ENCODE results near the gene PDE8B.

PDE8B gene

DNA sequence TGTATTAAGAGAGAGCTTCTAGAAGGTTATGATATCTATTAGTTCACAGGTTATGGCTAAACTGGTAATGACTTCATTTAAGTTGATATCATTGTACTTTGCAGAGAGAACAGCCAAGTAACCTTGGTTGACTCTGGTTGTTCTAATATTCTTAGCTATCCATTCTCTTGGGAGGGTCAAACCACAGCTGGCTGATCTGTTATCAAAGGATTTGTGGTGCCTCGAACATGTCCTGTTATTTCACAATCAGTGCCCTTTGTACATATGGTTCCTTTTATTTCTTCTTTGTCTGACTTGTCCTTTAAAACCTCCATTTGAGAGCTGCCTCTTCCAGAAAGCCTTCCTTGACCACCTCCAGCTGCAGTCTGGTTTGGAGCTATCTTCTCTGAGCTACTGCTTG lies 61.7 kb downstream of the PDE8B start:
- no peak overlapping the region for H3K4me3 ChIP-seq (ENCODE audit: low read length)
- DNase-seq (ENCODE audit: low read depth, low spot score): no peak

DNA sequence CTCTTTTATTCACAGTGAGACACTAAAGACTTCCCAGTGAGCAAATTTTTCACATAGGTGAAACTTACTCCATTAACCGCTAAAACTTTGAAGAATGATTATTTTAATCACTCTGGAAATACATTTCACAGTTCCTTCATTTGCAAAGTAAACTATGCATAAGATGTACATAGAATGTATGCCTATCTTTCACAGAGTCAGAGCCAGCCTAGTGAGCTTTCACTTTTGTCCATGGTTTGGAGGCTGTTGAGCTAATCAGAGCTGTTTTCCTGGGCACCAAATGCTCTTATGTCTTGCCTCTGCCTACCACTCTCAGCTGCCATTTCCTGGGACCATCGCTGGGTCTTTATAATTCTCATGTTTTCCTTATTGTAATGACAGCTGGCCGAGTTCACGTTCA lies 67.3 kb downstream of the PDE8B start:
- no peak overlapping the region for H3K4me3 ChIP-seq (ENCODE audit: low read length)
- no peak for DNase-seq (ENCODE audit: low read depth, low spot score)

DNA sequence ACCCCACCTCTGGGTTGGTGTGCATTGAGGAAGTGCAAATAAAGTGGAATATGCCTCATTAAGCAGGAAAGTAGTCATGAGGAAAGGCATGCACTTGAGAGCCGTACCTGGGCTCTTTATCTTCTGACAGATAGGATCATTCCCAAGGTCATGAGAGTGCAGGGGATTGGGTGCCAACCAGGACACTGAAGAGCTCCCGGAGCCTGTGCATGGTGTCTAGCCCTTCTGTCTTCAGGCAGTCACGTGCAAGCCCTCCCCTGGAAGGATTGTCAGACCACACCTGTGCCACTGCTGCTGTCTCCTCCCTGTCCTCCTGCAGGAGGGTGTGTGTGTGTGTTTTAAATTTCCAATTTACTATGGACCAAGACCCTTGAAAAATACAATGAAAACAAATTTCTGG lies 69.6 kb downstream of the PDE8B start:
- no peak overlapping the region for H3K4me3 ChIP-seq (ENCODE audit: low read length)
- DNase-seq (ENCODE audit: low read depth, low spot score): no peak

DNA sequence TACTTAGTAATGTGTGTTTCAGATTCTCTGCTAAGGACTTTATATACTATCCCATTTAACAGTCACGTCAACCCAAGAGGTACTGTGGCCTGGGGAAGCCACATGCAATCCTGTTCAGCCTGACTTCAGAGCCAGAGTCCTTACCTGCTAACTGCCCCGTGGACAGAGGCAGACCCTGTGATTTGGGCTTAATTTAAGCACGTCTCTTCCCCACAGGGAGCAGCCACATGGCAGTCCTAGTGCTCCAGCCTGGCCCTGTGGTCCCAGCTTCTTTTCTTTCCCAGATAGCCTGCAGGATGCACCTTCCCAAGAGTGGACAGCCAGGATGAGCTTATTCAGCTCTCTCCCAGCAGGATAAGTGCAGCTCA lies 71.5 kb downstream of the PDE8B start:
- H3K4me3 ChIP-seq (ENCODE audit: low read length): no peak overlapping the region

GRCh38 chr5:77282337-77283027 lies 72.0 kb downstream of the PDE8B start:
- H3K4me3 ChIP-seq (ENCODE audit: low read length): no peak overlapping the region
- DNase-seq (ENCODE audit: low read depth, low spot score): no peak

More for the DNA sequence above, 71.5 kb downstream of the PDE8B start:
- DNase-seq (ENCODE audit: low read depth, low spot score): no peak

DNA sequence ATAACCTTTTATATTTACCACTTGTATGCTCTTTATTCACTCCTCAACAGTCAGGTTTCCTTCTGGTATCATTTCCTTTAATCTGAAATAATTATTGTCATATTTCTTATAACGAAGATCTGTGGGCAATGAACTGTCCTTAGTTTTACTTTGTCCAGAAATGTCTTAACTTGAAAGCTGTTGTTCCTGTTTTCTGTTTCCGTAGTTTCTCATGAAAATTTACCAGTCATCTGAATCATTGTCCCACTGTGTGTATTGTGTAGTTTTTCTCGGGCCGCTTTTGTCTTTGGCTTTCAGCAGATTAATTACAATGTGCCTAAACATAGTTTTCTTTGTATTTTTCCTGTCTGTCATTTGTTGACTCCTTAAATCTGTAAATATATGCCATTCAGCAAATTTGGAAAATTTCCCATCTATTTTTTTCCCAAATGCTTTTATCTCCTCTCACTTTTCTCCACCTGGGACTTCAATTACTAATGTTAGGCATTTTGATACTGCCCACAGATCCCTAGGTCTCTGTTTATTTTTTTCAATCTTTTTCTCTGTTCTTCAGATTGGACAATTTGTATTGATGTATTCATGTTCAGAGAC lies 74.9 kb downstream of the PDE8B start:
- no peak for DNase-seq (ENCODE audit: low read depth, low spot score)
- no peak overlapping the region for H3K4me3 ChIP-seq (ENCODE audit: low read length)

- no peak for DNase-seq (ENCODE audit: low read depth, low spot score)
- no peak overlapping the region for H3K4me3 ChIP-seq (ENCODE audit: low read length)
Observed at GRCh38 chr5:77292026-77292757, 81.7 kb downstream of the PDE8B start.

DNA sequence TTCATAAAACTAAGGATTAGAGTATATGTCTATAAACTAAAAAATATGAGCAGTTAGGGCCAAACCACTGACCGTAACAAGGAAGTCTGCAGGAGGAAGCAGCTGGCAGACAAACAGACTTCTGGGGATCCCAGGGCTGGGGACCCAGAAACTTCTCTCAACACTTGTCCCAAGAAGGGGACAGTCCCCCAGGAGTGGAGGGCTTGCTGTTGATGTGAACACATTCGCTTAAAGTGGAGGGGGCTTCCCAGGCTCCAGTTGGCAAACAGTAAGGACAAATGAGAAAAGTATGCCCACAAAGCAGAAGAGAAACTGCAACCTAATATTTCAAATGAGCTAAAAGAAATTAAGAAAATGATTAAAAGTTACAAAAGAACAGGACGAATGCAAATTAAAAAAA lies 83.7 kb downstream of the PDE8B start:
- H3K4me3 ChIP-seq (ENCODE audit: low read length): no peak overlapping the region

DNA sequence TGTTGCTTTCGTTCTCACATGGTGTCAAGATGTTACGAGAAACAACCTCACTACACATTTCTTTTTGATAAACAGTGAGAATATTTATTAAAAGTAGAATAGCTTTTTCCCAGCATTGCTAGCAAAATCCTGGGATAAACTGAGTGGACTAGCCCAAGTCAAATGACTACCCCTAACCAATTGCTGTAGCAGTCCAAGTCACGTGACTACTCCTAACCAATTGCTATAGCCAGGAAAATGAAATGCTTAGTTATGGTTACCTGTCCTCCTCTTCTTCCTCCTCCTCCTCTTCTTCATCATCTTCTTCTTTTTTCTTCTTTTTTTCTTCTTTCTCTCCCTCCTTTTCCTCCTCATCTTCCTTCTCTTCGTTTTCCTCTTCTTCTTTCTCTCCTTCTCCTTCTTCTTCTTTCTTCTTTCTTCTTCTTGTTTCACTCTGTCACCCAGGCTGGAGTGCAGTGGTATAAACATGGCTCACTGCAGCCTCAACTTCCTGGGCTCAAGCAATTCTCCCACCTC lies 85.4 kb downstream of the PDE8B start:
- H3K4me3 ChIP-seq (ENCODE audit: low read length): no peak overlapping the region
- no peak for DNase-seq (ENCODE audit: low read depth, low spot score)

More for the DNA sequence above, 83.7 kb downstream of the PDE8B start:
- no peak for DNase-seq (ENCODE audit: low read depth, low spot score)

DNA sequence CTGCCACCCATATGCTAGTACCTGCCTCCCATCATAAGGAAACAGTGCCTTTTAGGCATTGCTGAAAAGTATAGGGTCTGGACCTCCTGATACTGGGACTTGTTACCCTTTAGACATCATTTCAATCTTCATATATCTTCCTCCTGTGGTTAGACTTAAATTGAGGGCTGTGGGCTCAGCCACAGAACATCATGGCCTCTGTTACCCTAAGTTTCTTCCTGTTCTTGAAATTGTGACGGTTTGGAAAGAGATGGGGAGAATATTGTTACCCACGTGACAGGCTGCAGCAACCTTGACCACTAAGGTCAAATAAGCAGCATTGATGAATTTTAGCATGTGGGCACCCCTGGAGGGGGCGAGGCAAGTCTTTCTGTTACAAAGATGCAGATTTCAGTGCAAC lies 87.7 kb downstream of the PDE8B start:
- DNase-seq (ENCODE audit: low read depth, low spot score): no peak
- H3K4me3 ChIP-seq (ENCODE audit: low read length): no peak overlapping the region

DNA sequence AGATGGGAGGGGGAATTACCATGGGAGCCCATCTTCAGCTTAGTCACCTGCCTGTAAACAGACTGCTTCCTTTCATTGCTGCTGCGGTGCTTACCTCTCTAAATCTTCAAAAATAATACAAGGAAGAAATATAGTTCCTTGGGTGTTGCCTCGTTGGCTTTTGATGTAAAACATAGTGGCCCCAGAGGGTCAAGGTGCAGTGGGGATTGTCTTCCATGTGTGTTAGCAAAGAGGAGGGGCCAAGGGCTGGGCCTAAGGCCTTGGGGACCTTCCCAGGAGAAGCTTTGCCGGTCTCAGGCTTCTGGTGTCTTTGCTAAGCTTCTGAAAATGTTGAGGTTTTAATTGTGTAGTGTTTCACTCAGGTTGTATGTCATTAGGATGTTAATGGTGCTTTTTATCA lies 90.0 kb downstream of the PDE8B start:
- no peak overlapping the region for H3K4me3 ChIP-seq (ENCODE audit: low read length)
- DNase-seq (ENCODE audit: low read depth, low spot score): no peak

DNA sequence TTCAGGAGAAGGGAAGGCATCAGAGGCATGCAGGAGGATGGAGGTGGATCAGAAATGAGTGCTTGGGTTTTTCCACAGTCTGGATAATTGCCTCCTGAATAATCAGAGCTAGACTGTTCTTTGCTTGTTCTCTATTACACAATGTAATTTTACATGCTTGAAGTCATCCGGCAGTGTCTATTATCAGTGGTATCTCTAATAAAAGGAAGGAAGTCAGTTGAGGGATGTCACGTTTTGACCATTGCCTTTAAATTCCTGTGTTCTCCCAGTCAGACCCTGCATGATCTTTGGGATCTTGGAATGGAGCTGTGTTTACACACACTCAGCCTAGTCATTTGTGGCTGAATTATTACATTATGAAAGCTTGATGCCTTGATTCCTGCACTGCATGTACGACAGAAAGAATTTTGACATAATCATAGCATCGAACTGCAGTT lies 91.0 kb downstream of the PDE8B start:
- H3K4me3 ChIP-seq (ENCODE audit: low read length): no peak overlapping the region
- no peak for DNase-seq (ENCODE audit: low read depth, low spot score)

DNA sequence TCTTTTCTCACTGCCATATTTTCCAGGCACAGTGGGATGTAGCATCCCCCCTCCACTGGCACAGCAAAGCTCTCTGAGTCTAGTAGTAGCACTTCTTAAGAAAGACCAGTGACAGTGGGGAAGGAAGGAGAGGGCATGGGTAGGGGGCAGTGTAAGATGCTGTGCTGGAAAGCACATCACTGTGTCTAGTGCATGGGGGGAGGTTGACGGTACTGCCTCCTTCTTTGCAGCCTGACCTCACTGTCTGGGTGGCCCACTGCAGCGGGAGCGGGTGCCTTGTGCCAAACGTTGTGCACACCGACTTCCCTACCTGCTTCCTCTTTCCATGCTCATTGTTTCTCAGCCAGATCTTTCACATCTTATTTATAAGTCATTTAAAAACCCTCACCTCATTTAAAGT lies 91.8 kb downstream of the PDE8B start:
- no peak for DNase-seq (ENCODE audit: low read depth, low spot score)
- no peak overlapping the region for H3K4me3 ChIP-seq (ENCODE audit: low read length)

DNA sequence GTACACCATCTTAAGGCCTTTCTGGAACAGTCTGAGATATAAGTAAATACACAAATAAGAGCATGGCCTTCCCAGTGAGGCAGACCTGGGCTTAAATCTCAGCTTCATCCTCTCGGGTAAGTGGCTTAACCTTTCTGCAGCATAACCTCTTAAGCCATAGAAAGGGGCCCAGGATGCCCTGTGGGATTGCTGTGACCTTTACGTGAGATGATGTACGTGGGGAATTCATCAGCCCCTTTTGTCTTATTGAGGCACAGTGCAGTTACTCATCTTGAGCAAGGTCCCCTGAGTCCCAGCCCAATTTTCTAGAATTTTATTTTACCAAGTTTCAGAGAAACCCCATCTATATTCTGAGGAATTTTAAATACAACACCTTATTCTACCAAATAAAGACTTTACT lies 92.2 kb downstream of the PDE8B start:
- no peak for DNase-seq (ENCODE audit: low read depth, low spot score)
- no peak overlapping the region for H3K4me3 ChIP-seq (ENCODE audit: low read length)

GRCh38 chr5:77304388-77304787 lies 93.9 kb downstream of the PDE8B start:
- no peak overlapping the region for H3K4me3 ChIP-seq (ENCODE audit: low read length)
- no peak for DNase-seq (ENCODE audit: low read depth, low spot score)

DNA sequence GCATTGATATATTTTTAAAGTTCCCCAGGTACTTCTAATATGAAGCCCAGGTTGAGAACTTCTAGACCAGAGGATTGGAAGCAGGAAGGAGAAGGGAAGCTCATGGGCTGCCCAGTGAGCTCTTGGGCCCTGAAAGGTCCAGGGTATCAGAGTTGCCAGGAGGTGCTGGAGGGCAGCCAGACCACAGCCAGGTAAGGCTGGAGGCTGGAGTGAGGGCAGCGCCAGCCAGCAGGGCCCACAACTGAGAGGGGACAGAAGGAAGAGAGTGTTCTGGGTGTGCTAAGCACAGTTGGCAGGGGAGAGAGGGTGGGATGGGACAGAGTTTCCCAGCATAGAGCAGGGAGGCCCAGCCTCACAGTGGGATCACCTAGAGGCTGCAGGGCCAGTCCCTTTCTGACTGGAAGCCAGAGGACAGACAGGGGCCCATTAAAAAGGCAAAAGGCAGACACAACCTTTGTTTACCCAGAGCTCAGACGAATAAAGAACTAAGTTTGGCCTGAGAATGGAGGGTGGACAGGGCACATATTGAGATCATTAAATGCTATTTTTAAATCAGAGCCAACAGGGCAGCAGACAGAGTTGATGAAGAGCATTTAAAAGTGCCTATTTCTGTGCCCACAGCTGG lies 94.9 kb downstream of the PDE8B start:
- no peak overlapping the region for H3K4me3 ChIP-seq (ENCODE audit: low read length)
- DNase-seq (ENCODE audit: low read depth, low spot score): no peak

DNA sequence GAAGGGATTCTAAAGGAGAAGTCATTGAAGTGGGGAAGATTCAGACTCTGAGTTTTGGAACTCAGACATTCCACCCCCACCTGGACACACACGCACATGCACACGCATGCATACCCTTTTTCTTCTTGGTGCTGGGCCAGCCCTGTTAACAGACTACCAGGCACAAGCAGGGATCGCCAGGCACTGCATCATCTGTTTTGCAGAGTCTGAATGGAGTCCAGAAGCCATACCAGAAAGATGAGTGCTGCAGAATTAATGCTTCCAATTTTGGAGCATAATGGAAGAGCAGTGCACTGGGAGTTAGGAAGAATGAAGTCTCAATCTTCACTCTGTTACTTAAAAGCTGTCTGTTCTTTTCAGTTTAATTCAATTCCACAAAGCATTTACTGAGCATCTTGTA lies 95.5 kb downstream of the PDE8B start:
- H3K4me3 ChIP-seq (ENCODE audit: low read length): no peak overlapping the region
- no peak for DNase-seq (ENCODE audit: low read depth, low spot score)

GRCh38 chr5:77306531-77306930 lies 96.1 kb downstream of the PDE8B start:
- no peak for DNase-seq (ENCODE audit: low read depth, low spot score)
- no peak overlapping the region for H3K4me3 ChIP-seq (ENCODE audit: low read length)

DNA sequence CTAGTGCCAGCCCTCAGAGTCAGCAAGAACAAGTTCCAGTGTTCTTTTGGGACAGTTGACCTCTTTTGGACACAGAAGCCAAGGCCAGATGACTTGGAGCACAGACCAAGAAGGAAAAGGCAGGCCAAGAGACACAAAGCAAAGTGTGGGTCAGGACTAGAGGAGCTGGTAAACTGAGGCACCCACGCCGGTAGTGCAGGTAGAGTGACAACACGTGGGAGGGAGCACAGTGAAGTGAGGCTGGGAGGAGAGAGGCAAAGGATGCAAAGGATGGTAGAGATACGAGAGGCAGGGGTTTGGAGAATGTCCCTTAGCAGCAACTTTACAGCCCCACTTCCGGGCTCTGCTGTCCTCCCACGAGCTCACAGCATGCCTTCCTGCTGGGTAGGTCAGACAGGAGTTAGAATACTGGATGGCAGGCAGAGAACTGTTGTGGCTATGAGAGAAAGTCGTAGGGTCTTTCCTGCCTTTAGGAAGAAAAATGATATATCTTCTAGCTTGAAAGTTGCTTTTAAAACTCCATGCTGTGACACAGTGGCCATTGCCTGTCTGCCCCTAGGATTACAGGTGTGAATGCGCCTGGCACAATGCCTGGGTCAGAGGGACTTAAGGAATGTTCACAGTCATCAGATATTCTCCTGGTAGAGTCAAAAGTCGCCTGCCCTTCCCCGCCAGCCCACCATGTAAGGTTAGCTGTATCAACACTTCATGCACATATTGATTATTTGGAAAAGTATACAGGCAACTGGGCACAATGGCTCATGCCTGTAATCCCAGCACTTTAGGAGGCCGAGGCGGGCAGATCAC lies 97.9 kb downstream of the PDE8B start:
- H3K4me3 ChIP-seq (ENCODE audit: low read length): no peak overlapping the region
- no peak for DNase-seq (ENCODE audit: low read depth, low spot score)

Measured in Jurkat, Clone E6-1 (cell line).